ENCODE measurements around the gene DNAJB2. TPM values are rescaled to one million over a fixed set of nuclear protein-coding genes. Genes with fewer than 3 reads are reported as not detected.

DNAJB2 gene
- total RNA-seq, 1 donor from 2014 or later = 60.0 TPM

- DNase-seq (ENCODE audit: low read depth) = peak; percentile 70
- peaks cover 10% of the 10 kb centered on the region for H3K36me3 ChIP-seq (ENCODE audit: control insufficient read depth, insufficient read depth, low read length)
- no peaks in the 10 kb centered on the region for H3K27me3 ChIP-seq (ENCODE audit: control insufficient read depth, insufficient read depth, low read length)
- TF ChIP-seq CTCF (IDR thresholded peaks at IDR 0.05; ENCODE audit: insufficient read depth, low read length, severe bottlenecking) = no peak
- peak within 1 kb of the TSS; percentile 57 for H3K4me3 ChIP-seq (ENCODE audit: low read depth, low read length)
- FAIRE-seq = no peak
Measured at GRCh38 chr2:219245148-219245898, 33.8 kb upstream of the DNAJB2 start, which contains the start of the genes GLB1L and STK16. Gene GLB1L (minus strand): TSS chr2:219245444. CDS start chr2:219243573, 1,871 bp downstream. Gene STK16 (plus strand): TSS chr2:219245479. CDS start chr2:219246000, 521 bp downstream.

GRCh38 chr2:219245899-219246230, 33.3 kb upstream of the DNAJB2 start:
- TF ChIP-seq CTCF (IDR thresholded peaks at IDR 0.05; ENCODE audit: insufficient read depth, low read length, severe bottlenecking) = no peak
- no peaks in the 10 kb centered on the region for H3K27me3 ChIP-seq (ENCODE audit: control insufficient read depth, insufficient read depth, low read length)
- H3K4me3 ChIP-seq (ENCODE audit: low read depth, low read length) = peak overlapping the region; percentile 57
- FAIRE-seq = no peak
- peaks cover 13% of the 10 kb centered on the region for H3K36me3 ChIP-seq (ENCODE audit: control insufficient read depth, insufficient read depth, low read length)
- no peak for DNase-seq (ENCODE audit: low read depth)

- FAIRE-seq (no peak), DNase-seq (ENCODE audit: low read depth) (no peak)
- Histone ChIP-seq H3K36me3 (ENCODE audit: control insufficient read depth, insufficient read depth, low read length) (peaks cover 19% of the 10 kb centered on the region), H3K27me3 (ENCODE audit: control insufficient read depth, insufficient read depth, low read length) (no peaks in the 10 kb centered on the region), H3K4me3 (ENCODE audit: low read depth, low read length) (no peak overlapping the region)
- no peak for TF ChIP-seq CTCF (IDR thresholded peaks at IDR 0.05; ENCODE audit: insufficient read depth, low read length, severe bottlenecking)
Measured at GRCh38 chr2:219246559-219246958, 32.6 kb upstream of the DNAJB2 start.

GRCh38 chr2:219247678-219248642, 31.2 kb upstream of the DNAJB2 start:
- Histone ChIP-seq H3K27me3 (ENCODE audit: control insufficient read depth, insufficient read depth, low read length) (no peaks in the 10 kb centered on the region), H3K4me3 (ENCODE audit: low read depth, low read length) (no peak overlapping the region), H3K36me3 (ENCODE audit: control insufficient read depth, insufficient read depth, low read length) (peaks cover 23% of the 10 kb centered on the region)
- no peak for TF ChIP-seq CTCF (IDR thresholded peaks at IDR 0.05; ENCODE audit: insufficient read depth, low read length, severe bottlenecking)
- FAIRE-seq (no peak), DNase-seq (ENCODE audit: low read depth) (no peak)

- no peak for TF ChIP-seq CTCF (IDR thresholded peaks at IDR 0.05; ENCODE audit: insufficient read depth, low read length, severe bottlenecking)
- FAIRE-seq (no peak), DNase-seq (ENCODE audit: low read depth) (no peak)
- no peaks in the 10 kb centered on the region for H3K27me3 ChIP-seq (ENCODE audit: control insufficient read depth, insufficient read depth, low read length)
- H3K4me3 ChIP-seq (ENCODE audit: low read depth, low read length) = no peak overlapping the region
- peaks cover 23% of the 10 kb centered on the region for H3K36me3 ChIP-seq (ENCODE audit: control insufficient read depth, insufficient read depth, low read length)
Measured at GRCh38 chr2:219248845-219249202, 30.3 kb upstream of the DNAJB2 start.
